ENCODE measurements around the gene AVL9.

Gene AVL9

DNA sequence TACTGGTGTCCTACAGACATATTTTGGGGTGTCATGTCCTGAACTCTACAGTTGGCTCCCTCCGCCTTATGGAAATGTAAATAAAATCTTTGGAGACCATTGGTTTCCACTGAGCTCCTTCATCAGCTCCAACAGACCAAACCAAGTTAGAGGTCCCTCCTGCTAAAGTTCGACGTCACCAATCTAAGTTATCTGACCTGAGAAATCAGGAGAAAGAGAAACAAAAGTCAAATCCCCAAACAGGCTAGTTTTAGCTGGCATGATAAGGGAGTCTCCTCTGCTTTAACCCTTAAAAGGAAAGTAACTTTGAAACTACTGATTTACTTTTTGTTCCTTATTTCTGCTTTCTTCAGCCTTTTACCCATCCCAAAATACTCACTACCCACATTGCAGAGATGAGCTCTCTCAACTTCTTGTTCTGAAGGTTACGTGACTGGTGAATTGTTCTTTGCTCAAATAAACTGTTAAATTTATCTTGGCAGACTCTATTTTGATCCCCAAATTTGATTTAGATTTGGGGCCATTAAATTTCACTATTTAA lies 39.9 kb downstream of the AVL9 start:
- no peaks in the 10 kb centered on the region for H3K27me3 ChIP-seq (ENCODE audit: control insufficient read depth, low read length)
- no peak overlapping the region for H3K27ac ChIP-seq (ENCODE audit: low read depth, low read length)
- no peaks in the 10 kb centered on the region for H3F3A ChIP-seq (ENCODE audit: control insufficient read depth, insufficient read depth)
- H4K20me1 ChIP-seq (ENCODE audit: control insufficient read depth, insufficient read depth, low read depth, low read length): peaks cover 5% of the 10 kb centered on the region; the same call in 1 of the 2 replicates
- peaks cover 43% of the 10 kb centered on the region for H3K79me2 ChIP-seq (ENCODE audit: control insufficient read depth, low read length)
- peaks cover 12% of the 10 kb centered on the region for H3K36me3 ChIP-seq (ENCODE audit: control insufficient read depth, low read length)
- H3K4me1 ChIP-seq (ENCODE audit: control insufficient read depth, low read length): no peaks in the 10 kb centered on the region
- H3K4me3 ChIP-seq (ENCODE audit: low read length): no peak overlapping the region
- H3K9me3 ChIP-seq (ENCODE audit: control insufficient read depth, insufficient read depth, low read length): no peaks in the 10 kb centered on the region
- TF ChIP-seq EZH2phosphoT487 (IDR thresholded peaks at IDR 0.05; ENCODE audit: borderline replicate concordance, low read length): no peak
- TF ChIP-seq, protein P1, sequence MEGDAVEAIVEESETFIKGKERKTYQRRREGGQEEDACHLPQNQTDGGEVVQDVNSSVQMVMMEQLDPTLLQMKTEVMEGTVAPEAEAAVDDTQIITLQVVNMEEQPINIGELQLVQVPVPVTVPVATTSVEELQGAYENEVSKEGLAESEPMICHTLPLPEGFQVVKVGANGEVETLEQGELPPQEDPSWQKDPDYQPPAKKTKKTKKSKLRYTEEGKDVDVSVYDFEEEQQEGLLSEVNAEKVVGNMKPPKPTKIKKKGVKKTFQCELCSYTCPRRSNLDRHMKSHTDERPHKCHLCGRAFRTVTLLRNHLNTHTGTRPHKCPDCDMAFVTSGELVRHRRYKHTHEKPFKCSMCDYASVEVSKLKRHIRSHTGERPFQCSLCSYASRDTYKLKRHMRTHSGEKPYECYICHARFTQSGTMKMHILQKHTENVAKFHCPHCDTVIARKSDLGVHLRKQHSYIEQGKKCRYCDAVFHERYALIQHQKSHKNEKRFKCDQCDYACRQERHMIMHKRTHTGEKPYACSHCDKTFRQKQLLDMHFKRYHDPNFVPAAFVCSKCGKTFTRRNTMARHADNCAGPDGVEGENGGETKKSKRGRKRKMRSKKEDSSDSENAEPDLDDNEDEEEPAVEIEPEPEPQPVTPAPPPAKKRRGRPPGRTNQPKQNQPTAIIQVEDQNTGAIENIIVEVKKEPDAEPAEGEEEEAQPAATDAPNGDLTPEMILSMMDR (IDR thresholded peaks at IDR 0.05; ENCODE audit: low read depth, low read length, poor library complexity, severe bottlenecking): no peak
- H3K9me2 ChIP-seq (replicated peaks; ENCODE audit: control insufficient read depth, low read length): no peaks in the 10 kb centered on the region
- H3K4me2 ChIP-seq (ENCODE audit: low read length): no peak overlapping the region

DNA sequence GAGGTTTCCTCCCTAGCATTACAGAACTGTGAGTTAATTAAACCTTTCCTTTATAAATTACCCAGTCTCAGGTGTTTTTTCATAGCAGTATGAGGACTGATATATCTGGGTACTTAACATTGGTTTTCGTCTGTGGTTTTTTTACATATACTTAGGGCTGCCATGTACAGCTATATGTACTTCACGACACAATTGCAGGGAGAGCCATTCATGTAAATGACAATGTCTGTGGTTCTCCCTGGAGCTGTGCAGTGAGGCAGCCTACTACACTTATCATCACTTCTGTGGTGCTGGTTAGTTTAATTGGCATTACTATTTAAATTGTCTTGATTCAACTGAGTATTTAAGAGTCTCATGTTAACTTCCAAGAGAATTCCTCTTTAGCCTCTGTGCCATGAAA lies 40.7 kb downstream of the AVL9 start:
- H3K4me1 ChIP-seq (ENCODE audit: control insufficient read depth, low read length): no peaks in the 10 kb centered on the region
- H3K79me2 ChIP-seq (ENCODE audit: control insufficient read depth, low read length): peaks cover 47% of the 10 kb centered on the region
- H3F3A ChIP-seq (ENCODE audit: control insufficient read depth, insufficient read depth): no peaks in the 10 kb centered on the region
- no peak overlapping the region for H3K4me3 ChIP-seq (ENCODE audit: low read length)
- H3K9me2 ChIP-seq (replicated peaks; ENCODE audit: control insufficient read depth, low read length): no peaks in the 10 kb centered on the region
- no peak overlapping the region for H3K27ac ChIP-seq (ENCODE audit: low read depth, low read length)
- H3K9me3 ChIP-seq (ENCODE audit: control insufficient read depth, insufficient read depth, low read length): no peaks in the 10 kb centered on the region
- H4K20me1 ChIP-seq (ENCODE audit: control insufficient read depth, insufficient read depth, low read depth, low read length): peaks cover 5% of the 10 kb centered on the region; the same call in 1 of the 2 replicates
- no peak overlapping the region for H3K4me2 ChIP-seq (ENCODE audit: low read length)
- H3K36me3 ChIP-seq (ENCODE audit: control insufficient read depth, low read length): peaks cover 12% of the 10 kb centered on the region
- no peaks in the 10 kb centered on the region for H3K27me3 ChIP-seq (ENCODE audit: control insufficient read depth, low read length)
- TF ChIP-seq EZH2phosphoT487 (IDR thresholded peaks at IDR 0.05; ENCODE audit: borderline replicate concordance, low read length): no peak
- TF ChIP-seq, protein P1 (IDR thresholded peaks at IDR 0.05; ENCODE audit: low read depth, low read length, poor library complexity, severe bottlenecking): no peak

DNA sequence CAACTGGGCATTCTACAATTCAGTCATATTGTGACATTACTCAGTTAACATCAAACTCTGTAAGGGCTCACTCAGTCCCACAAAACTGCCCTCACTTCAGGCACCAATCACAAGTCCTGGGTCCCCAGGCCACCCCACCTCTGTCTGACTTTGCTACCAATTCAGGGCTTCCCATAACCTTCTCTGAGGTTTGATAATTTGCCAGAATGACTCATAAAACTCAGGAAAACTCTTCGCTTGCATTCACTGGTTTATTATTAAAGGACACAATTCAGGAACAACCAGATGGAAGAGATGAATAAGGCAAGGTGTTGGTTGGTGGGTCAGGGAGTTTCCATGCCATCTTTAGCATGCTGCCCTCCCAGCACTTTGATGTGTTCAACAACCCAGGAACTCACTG lies 41.3 kb downstream of the AVL9 start:
- H3F3A ChIP-seq (ENCODE audit: control insufficient read depth, insufficient read depth): no peaks in the 10 kb centered on the region
- H3K27me3 ChIP-seq (ENCODE audit: control insufficient read depth, low read length): no peaks in the 10 kb centered on the region
- H3K4me2 ChIP-seq (ENCODE audit: low read length): no peak overlapping the region
- H3K9me3 ChIP-seq (ENCODE audit: control insufficient read depth, insufficient read depth, low read length): no peaks in the 10 kb centered on the region
- H3K79me2 ChIP-seq (ENCODE audit: control insufficient read depth, low read length): peaks cover 47% of the 10 kb centered on the region
- H3K4me3 ChIP-seq (ENCODE audit: low read length): no peak overlapping the region
- H3K4me1 ChIP-seq (ENCODE audit: control insufficient read depth, low read length): no peaks in the 10 kb centered on the region
- peaks cover 8% of the 10 kb centered on the region for H3K36me3 ChIP-seq (ENCODE audit: control insufficient read depth, low read length)
- TF ChIP-seq, protein P1 (IDR thresholded peaks at IDR 0.05; ENCODE audit: low read depth, low read length, poor library complexity, severe bottlenecking): no peak
- TF ChIP-seq EZH2phosphoT487 (IDR thresholded peaks at IDR 0.05; ENCODE audit: borderline replicate concordance, low read length): no peak
- H3K9me2 ChIP-seq (replicated peaks; ENCODE audit: control insufficient read depth, low read length): no peaks in the 10 kb centered on the region
- H4K20me1 ChIP-seq (ENCODE audit: control insufficient read depth, insufficient read depth, low read depth, low read length): peaks cover 5% of the 10 kb centered on the region; the same call in 1 of the 2 replicates
- no peak overlapping the region for H3K27ac ChIP-seq (ENCODE audit: low read depth, low read length)

Measured in DOHH2 (cell line).